Iris pigment epithelial cell (primary cell): ENCODE measurements around the gene RRP1.

Experiments used
- DNase-seq: peaks from one replicate; pipeline ENCODE4 v3.0.0-alpha.2; 2011; ENCODE audit warnings: low read depth

RRP1 gene

GRCh38 chr21:43802713-43803313, 13.4 kb downstream of the RRP1 start:
- no peak for DNase-seq

DNA sequence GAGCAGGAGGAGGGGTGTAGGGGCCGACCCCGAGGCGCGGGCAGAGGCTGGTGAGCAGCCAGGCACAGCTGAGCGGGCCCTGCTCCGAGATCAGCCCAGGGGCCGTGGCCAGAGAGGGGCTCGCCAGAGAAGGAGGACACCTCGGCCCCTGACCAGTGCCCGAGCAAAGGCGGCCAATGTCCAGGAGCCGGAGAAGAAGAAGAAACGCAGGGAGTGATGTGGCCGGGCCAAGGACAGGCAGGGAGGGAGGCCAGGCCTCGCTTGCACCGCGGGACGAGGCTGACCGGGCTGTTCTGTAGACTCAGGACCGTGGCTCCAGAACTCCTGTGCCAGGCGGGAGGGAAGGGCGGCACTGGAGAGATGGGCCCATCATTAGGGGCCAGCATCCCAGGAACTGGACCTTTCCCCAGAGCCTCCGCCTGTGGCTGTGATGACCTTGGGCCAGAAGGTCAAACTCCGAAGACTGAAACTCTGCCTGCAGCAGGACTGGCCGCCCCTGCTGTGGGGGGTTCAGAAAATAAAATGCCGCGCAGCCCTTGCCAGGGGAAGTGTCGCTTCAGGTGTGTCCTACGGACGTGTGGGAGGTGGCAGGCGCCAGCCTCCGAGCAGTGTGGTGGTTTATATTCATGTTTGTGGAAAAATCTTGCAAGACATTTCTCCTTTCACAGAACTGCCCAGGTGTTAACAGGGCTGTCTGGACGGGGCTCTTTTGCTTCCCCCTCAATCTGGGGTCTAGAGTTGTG, 14.4 kb downstream of the RRP1 start:
- no peak for DNase-seq

DNA sequence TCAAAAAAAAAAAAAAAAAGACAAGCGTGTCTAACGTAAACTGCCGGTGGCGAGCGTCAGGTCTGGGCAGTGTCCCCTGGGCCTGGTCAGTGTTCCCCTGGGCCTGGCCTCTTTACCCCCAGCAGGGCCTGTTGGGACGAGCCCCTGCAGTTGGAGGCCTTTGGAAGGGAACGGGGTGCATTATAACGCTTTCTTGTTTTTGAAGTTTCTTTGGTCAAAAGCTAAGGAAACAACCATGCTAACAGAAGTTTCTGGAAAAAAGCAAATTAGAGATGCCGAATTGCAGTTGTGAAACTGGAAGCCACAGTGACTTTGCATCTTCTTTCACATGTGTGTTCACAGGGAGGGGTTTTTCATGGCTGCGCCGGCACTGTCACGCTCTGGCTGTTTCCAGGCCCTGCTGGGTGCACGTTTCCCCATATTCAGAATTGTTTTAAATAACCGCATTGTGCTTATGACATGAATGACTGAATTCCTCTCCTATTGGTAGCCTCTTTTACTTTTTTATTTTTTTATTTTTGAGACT, 16.0 kb downstream of the RRP1 start:
- DNase-seq, result no peak

DNA sequence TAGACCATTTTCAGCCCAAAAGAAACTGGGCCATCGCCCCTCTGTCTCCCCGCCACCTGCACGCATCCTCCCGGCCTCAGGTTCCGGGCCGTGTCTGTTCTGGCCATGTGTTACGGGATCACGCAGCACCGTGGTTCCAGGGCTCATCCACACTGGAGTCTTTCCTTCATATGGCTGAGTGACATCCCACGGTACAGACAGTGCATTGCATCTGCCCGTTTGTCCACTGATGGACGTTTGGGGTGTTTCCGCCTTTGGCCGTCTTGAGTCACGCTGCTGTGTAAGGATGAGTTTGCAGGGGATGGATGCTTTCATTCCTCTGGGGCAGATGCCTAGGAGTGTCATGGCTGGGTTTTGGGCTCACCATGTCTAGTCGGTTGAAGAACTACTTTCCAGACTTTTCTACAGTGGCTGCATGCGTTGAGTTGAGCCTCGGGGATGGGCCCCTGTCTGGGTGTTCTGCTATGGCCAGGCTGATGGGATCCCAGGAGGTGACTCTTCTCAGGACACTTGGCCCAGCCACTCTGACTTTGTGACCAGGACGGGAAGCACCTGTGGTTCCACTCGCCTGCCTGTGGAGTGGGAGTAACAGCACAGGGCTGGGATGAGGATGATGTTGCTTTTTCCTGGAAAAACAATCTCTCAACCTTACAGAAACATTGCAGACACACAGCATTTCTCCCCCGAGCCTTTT, 16.8 kb downstream of the RRP1 start:
- DNase-seq, result no peak

DNA sequence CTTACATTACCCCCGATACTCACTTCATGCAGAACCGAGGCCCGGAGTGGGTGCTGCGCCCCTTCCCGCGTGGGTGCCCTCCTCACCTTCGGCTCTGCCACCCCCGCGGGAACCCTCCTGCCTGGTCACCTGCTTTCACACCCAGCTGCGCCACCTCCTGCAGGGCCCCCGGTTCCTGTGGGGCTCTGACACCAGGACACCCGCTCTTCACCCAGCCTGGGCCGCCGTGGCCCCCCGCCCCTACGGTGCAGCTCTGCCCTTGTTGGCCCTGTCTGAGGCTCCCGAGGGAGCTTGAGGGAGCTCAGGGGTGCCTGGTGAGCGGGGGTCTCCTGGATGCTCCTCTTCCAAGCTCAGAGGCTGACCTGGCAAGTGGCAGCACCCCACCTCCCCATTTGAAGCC, 19.0 kb downstream of the RRP1 start:
- DNase-seq, result no peak

DNA sequence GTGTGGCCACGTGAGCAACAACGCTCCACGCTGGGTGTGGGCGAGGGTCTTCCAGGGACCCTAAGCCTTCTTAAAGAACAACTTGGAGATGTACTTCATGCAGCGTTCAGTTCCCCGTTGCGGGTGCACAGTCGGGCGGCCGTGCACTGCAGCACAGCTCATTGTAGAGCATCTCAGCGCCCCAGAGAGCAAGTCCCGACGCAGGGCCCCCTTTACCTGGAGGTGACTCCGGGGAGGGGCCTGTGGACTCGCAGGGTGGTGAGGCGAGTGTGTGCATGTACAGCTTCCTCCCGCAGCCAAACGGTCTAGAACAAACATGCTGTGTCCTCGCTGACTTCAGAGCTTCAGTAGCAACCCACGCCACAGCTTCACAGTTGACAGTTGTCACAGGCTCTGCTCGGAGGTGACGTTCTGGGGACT, 19.5 kb downstream of the RRP1 start:
- DNase-seq, result no peak

DNA sequence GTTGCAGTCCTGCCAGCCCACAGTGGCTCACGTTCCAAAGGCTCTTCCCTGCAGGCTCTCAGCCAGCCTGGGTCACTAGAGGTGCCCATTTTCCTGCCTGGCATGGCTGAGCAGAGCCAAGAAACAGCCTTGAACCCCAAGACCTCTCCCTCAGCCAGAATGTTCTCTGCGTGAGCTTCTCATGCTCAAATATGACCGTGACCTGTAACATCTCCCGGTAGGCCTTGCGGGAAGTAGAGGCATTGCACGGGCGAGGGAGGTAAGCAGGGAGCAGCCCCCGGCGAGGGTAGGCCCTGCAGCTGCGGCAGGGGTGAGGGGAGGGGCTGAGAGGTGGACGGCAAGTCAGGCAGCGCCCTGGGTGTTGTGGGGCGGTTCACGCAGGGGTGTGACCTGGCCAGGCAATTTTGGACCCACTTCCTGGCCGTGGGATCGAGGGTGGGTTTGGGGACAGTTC, 20.0 kb downstream of the RRP1 start:
- DNase-seq, result no peak

DNA sequence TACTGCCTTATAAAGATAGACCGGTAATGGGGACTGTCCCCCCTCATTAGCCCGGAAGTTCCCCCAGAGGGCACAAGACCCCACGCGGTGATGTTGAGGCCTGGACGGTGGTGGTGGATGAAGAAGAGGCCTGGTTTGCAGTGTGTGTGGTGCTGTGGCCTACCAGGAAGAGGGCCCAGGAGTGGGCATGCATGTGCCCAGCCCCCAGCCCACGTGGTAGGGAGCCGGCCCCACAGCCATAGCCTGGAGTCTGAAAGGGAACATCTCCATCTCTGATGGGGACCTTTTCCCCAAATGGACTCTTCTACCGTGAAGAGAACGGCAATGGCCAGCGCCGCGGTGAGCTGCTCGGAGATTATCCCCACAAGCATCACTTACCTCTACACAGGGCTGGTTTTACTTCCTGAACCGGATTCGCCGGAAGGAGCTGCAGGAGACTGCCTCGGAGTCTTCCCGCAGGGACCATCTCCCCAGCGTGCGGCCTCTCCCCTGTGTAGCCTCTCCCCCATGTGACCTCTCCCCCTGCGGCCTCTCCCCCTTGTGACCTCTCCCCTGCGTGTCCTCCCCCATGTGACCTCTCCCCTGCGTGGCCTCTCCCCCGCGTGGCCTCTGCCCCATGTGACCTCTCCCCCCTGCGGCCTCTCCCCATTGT, 20.6 kb downstream of the RRP1 start:
- no peak for DNase-seq

GRCh38 chr21:43810505-43811261, 21.3 kb downstream of the RRP1 start:
- DNase-seq, result peak; percentile 41

- no peak for DNase-seq
These were observed 22.1 kb downstream of the RRP1 start for GRCh38 chr21:43811262-43812105.

DNA sequence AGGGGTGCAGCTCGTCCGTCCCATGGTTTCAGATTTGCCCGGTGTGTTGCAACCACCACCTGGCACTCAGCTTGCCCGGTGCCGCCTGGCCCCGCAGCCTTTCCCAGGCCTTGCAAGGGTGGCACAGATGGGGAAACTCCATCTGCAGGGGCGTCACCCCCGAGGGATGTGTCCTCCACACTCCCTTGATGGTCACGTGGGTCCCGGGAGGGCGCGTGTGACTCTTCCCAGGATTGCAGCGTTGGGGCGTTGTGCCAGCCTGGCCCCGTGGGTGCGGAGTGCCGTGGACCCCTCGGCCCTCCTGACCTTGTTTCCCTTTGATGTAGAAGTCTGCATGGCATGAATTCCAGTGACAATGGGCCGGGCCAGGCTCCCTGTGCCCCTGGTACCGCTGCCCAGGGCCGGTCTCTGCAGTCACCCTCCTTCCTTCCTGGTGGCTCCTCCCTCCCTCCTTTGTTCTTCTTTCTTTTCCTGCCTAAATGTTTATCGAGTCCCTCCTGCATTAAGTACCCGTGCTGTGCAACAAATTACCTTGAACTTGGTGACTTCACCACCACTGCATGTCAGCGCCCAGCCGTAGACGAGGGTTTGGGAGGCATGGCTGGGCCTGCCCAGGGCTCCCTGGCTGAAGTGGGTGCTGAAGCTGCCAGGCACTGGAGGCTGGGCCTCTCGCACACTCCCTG, 22.9 kb downstream of the RRP1 start:
- no peak for DNase-seq

GRCh38 chr21:43812957-43813655, 23.7 kb downstream of the RRP1 start:
- DNase-seq, result no peak

GRCh38 chr21:43813656-43813980, 24.2 kb downstream of the RRP1 start:
- DNase-seq, result no peak

DNA sequence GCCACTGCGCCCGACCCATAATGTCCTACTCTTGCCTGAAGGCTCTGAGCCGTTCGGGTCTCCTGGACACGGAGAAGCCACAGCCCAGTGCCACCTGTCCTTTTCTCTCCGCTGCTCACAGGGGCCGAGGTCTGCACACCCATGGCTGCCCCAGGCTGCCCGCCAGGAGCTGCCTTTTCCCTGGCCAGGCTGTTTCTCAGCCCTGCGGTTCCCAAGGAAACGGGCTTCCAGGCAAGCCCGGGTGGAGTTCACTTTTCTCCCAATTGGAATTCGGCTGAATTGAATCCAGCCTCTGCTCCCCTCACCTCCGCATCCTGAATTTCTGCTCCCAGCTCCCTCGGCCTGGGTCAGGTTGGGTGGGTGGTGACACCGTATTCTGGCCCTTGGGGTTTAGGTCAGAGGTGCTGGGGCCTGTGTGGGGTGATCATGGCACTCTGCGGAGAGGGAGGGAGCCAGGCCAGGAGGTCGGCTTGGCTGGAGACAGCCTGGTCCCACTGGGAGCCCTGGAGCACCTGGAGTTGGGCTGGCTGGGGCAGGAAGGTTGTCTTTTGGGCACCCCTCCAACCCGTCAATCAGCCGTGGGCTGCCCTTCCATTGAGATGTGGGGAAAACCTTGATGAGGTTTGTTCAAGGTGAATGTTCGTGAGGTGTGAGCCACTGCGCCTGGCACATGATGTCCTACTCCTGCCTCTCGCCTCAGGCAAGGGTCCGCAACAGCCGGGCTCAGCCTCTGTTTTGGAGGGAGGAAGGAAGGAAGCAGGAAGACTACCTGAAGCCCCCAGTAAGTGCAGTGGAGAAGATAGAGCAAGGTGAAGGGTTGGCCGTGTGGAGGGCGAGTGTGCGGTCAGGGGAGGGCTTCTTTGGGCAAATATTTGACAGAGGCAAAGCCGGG, 25.1 kb downstream of the RRP1 start:
- DNase-seq, result no peak

- no peak for DNase-seq
These were observed 25.8 kb downstream of the RRP1 start for GRCh38 chr21:43815107-43815613.

- no peak for DNase-seq
These were observed 26.6 kb downstream of the RRP1 start for GRCh38 chr21:43815991-43816390.

- DNase-seq, result no peak
These were observed 27.3 kb downstream of the RRP1 start for GRCh38 chr21:43816611-43817071.
